Myocyte (in vitro differentiated cells): ENCODE data around the gene GTF3C5. TPM values are rescaled to one million over a fixed set of nuclear protein-coding genes. Genes with fewer than 3 reads are reported as not detected.
"Not testable (repeated sequence)": the region's sequence is repeated elsewhere in the genome, so short reads cannot be mapped to it uniquely, and the experiment has no call there.

ENCODE experiments used
- DNase-seq: peaks from one replicate; pipeline ENCODE4 v3.0.0-alpha.2; 2012; ENCODE audit warnings: low read depth
- total RNA-seq: library from RNA; depleted of rRNA; stranded (reverse); fragments of >200 nt; gene quantifications from 2 replicates; pipeline ENCODE4 v1.2.3, GENCODE V29; 2014

GTF3C5 gene
- total RNA-seq, 1 donor from 2014 or later: 50.6 TPM

DNA sequence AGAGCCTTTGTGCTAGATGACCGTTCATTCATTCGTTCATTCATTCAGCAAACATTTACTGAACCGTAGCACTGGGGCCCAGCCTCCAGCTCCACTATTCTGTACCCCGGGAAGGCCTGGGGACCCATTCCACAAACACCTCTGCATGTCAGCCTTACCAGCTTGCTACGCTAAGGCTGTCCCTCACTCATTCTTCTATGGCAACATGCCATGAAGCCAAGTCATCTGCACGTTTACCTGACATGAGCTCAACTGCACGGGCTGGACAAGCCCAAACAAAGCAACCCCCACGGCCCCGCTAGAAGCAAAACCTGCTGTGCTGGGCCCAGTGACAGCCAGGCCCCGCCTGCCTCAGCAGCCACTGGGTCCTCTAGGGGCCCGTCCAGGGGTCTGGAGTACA, 37.0 kb downstream of the GTF3C5 start:
- no peak for DNase-seq

DNA sequence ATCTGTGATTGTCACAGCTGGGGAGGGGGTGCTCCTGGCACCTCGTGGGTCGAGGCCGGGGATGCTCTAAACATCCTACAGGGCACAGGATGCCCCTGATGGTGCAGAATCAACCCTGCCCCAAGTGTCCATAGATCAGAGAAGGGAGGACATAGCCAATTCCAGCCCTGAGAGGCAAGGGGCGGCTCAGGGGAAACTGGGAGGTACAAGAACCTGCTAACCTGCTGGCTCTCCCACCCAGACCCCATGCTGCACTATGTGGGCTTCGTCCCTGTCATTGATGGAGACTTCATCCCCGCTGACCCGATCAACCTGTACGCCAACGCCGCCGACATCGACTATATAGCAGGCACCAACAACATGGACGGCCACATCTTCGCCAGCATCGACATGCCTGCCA, 37.6 kb downstream of the GTF3C5 start:
- DNase-seq: not testable (repeated sequence)

DNA sequence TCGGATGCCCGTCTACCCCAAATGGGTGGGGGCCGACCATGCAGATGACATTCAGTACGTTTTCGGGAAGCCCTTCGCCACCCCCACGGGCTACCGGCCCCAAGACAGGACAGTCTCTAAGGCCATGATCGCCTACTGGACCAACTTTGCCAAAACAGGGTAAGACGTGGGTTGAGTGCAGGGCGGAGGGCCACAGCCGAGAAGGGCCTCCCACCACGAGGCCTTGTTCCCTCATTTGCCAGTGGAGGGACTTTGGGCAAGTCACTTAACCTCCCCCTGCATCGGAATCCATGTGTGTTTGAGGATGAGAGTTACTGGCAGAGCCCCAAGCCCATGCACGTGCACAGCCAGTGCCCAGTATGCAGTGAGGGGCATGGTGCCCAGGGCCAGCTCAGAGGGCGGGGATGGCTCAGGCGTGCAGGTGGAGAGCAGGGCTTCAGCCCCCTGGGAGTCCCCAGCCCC, 39.7 kb downstream of the GTF3C5 start:
- DNase-seq: not testable (repeated sequence)

DNA sequence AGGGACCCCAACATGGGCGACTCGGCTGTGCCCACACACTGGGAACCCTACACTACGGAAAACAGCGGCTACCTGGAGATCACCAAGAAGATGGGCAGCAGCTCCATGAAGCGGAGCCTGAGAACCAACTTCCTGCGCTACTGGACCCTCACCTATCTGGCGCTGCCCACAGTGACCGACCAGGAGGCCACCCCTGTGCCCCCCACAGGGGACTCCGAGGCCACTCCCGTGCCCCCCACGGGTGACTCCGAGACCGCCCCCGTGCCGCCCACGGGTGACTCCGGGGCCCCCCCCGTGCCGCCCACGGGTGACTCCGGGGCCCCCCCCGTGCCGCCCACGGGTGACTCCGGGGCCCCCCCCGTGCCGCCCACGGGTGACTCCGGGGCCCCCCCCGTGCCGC, 40.2 kb downstream of the GTF3C5 start:
- DNase-seq: not testable (repeated sequence)

DNA sequence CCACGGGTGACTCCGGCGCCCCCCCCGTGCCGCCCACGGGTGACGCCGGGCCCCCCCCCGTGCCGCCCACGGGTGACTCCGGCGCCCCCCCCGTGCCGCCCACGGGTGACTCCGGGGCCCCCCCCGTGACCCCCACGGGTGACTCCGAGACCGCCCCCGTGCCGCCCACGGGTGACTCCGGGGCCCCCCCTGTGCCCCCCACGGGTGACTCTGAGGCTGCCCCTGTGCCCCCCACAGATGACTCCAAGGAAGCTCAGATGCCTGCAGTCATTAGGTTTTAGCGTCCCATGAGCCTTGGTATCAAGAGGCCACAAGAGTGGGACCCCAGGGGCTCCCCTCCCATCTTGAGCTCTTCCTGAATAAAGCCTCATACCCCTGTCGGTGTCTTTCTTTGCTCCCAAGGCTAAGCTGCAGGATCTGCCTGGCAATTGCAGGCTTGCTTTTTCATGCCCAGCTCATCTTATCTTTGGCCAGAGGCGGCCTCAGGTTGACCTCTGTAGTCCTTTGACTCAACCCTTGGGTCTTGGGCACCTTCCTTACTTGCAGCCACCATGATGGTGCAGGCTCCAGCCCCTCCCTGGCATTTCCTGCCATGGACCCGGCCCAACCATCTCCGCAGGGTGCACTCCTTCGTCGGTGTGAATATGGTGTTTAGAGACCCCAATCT, 40.8 kb downstream of the GTF3C5 start:
- no peak for DNase-seq

DNA sequence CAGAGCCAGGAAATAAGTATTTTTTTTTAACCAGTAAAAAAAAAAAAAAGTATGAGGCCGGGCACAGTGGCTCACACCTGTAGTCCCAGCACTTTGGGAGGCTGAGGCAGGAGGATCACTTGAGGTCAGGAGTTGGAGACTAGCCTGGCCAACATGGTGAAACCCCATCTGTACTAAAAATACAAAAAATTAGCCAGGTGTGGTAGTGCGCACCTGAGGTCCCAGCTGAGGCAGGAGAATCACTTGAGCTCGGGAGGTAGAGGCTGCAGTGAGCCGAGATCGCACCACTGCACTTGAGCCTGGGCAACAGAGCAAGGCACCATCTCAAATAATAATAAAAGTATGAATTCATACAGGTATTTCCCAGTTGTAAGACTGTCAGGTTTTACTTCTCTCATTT, 41.4 kb downstream of the GTF3C5 start:
- not testable (repeated sequence) for DNase-seq

DNA sequence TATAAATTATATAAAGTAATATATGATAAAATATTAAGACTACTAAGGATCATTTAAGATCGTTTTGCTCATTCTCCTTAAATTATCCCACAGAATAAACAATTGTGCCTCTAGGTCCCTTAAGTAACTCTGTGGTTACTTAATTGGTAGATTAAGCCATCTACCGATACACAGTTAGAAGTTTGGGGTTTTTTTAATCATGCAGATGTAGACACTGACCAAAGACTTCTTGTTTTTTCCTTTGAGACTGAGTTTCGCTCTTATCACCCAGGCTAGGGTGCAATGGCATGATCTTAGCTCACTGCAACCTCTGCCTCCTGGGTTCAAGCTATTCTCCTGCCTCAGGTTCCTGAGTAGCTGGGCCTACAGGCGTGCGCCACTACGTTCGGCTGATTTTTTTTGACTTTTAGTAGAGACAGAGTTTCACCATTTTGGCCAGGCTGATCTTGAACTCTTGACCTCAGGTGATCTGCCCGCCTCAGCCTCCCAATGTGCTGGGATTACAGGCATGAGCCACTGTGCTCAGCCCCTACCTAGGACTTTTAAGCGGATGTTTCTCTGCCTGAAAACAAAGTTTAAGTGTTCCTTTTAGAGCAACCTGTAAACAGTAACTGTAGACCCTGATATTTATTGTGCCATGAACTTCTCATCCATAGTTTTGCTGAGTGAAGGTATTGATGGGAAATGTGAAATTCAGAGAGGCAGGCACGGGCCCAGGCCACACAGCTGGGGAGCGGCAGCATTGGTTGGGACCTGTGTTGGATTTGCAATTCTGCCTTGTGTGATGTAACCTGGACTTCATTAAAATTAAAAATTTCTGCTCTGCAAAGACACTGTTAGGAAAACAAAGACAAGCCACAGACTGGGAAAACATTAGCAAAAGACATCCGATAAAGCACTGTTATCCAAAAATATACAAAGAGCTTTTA, 42.6 kb downstream of the GTF3C5 start:
- DNase-seq: no peak

DNA sequence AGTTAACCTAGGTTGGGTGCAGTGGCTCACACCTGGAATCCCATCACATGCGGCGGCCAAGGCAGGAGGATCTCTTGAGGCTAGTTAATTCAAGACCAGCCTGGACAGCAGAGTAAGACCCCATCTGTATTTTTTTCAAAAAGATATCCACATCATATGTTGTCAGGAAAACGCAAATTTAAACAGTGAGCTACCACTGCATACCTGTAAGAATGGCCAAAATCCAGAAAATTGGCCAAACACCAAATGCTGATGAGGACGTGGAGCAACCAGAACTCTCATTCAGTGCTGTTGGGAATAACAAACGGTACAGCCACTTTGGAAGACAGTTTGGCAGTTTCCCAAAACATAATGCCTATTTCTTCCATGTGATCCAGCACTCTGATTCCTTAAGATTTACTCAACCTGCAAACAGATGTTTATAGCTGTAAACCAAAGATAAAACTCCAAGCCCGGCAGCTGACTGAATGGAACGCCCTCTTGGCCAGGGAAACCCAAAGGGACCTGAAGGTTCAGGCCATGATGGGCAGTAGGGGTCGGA, 43.4 kb downstream of the GTF3C5 start:
- DNase-seq: peak; percentile 29

DNA sequence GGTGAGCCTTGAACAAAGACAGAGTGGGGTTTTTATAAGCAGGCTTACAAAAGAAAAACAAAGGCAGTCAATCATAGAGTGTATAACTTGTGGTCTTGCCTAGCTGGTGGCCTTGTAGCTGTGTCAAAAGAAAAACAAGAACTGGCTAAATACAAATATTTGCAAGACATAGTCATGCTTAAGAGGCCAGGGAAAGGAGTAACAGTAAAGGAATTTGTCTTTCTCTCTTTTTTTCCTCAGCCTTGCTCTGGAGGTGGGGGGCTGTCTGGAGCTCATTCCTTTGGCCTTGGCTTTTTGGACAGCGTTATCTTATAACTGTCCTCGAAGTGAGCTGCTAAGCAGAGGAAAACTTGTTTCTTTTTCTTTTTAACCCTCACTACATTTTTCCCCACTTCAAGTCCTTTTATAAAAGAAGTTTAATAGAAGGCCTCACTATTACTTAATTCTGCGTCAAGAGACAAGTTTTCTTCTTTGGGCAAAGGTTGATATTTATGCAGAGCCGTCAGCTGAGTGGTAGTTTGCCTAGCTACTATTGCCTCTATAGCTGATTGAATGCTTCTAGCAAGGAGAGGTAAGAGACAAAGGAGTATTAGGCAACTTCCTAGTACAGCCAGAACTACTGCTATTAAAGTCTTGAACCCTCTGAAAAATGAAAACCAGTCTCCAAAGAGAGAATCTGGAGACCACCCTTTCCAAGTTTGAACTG, 45.3 kb downstream of the GTF3C5 start:
- DNase-seq: peak; percentile 39

DNA sequence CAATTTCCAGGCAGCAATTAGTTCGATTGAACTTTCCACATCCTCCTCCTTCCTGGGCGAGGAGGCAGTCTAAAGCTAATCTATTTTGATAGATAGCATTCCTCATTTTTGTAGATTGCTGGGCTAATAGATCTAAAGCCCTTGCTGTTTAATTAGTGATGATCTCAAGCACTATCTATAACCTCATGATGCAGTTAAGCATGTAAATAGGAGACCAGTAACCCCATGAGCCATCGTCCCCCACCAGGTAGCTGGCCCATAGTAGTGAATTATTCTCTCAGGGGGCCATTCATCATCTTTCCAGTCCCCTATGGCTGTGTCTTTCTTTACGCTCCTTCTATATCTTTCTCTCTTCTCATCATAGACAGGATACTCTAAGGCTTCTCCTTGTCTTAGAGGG, 45.9 kb downstream of the GTF3C5 start:
- no peak for DNase-seq

DNA sequence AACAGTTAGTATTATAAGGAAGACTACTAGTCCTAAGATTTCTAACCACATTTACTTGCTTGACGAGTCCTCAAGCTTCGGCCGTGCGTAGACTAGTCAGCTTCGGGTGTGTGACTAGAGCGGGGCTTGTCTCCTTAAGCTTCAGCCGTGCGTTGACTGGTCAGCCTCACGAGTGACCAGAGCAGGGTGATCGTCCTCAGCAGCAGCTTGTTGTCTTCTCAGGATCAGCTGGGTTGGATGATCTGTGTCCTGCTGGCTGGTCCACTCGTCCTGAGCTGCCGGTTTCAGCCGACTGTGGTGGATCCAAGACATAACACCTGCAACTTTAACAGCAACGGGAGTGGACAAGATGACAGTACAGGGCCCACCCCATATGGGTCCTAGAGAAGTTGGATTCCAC, 47.7 kb downstream of the GTF3C5 start:
- no peak for DNase-seq

DNA sequence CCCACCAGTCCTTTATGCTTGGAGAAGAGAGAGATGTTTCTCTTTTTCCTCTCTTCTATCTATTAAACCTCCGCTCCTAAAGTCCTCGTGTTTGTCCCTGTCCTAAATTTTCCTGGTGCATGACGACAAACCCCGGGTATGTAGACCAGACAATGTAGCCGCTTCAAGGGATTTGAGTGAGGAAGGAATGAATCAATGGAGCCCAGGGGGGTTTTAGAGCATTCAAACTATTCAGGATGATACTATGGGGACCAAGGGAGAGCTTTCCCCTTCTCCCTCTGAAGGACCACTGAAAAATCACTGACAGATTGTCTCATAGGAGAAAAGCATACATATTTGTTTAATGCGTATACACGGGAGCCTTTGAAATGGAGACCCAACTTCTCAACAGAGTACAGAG, 49.4 kb downstream of the GTF3C5 start:
- no peak for DNase-seq

DNA sequence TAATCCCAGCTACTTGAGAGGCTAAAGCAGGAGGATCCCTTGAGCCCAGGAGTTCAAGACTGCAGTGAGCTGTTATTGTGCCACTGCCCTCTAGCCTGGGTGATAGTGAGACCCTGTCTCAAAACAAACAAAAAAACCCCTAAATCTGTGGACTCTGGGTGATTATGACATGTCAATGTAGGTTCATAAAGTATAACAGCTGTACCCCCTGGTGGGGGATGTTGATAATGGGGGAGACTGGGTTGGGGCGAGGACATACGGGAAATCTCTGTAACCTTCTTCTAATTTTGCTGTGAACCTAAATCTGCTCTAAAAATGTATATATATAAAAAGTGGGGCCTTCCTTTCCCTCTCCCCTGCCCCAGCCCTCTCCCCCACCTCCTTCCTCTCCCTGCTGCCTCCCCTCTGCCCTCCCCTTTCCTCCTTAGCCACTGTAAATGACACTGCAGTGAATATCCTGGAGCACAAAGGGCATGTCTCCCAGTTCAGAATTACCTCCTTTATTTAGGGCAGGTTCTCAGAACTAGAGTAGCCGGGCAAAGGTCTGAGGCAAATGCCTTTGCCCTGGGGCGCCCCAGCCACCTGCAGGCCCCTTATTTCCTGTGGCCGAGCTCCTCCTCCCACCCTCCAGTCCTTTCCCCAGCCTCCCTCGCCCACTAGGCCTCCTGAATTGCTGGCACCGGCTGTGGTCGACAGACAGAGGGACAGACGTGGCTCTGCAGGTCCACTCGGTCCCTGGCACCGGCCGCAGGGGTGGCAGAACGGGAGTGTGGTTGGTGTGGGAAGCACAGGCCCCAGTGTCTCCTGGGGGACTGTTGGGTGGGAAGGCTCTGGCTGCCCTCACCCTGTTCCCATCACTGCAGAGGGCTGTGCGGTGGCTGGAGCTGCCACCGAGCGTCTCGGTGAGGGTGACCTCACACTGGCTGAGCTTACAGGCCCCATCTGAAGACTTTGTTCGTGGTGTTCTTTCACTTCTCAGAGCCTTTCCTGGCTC, 50.3 kb downstream of the GTF3C5 start:
- not testable (repeated sequence) for DNase-seq

DNA sequence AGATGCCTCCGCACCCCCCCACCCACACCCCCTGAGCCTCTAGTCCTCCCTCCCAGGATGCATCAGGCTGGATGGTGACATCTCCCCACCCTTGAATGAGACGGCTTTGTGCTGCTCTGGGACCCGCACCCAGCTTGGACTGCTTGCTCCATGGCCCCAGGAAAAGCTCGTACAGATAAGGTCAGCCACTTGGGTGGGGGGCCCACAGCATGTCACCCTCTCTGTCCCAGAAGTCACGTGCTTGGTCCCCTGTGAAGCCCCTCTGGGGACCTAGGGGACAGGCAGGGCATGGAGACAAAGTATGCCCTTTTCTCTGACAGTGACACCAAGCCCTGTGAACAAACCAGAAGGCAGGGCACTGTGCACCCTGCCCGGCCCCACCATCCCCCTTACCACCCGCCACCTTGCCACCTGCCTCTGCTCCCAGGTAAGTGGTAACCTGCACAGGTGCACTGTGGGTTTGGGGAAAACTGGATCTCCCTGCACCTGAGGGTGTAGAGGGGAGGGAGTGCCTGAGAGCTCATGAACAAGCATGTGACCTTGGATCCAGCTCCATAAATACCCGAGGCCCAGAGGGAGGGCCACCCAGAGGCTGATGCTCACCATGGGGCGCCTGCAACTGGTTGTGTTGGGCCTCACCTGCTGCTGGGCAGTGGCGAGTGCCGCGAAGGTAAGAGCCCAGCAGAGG, 51.3 kb downstream of the GTF3C5 start:
- not testable (repeated sequence) for DNase-seq

DNA sequence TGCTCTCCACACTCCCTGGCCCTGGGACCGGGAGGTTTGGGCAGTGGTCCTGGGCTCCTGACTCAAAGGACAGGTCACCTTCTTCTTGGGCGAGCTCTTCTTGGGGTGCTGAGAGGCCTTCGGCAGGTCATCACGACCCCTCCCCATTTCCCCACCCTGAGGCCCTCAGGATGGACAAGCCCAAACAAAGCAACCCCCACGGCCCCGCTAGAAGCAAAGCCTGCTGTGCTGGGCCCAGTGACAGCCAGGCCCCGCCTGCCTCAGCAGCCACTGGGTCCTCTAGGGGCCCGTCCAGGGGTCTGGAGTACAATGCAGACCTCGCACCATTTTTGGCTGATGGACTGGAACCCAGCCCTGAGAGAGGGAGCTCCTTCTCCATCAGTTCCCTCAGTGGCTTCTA, 52.9 kb downstream of the GTF3C5 start:
- DNase-seq: not testable (repeated sequence)

DNA sequence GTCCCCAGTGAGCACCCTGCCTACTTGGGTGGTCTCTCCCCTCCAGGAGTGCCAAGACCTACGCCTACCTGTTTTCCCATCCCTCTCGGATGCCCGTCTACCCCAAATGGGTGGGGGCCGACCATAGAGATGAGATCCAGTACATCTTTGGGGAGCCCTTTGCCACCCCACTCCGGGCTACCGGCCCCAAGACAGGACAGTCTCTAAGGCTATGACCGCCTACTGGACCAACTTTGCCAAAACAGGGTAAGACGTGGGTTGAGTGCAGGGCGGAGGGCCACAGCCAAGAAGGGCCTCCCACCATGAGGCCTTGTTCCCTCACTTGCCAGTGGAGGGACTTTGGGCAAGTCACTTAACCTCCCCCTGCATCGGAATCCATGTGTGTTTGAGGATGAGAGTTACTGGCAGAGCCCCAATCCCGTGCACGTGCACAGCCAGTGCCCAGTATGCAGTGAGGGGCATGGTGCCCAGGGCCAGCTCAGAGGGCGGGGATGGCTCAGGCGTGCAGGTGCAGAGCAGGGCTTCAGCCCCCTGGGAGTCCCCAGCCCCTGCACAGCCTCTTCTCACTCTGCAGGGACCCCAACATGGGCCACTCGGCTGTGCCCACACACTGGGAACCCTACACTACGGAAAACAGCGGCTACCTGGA, 55.5 kb downstream of the GTF3C5 start:
- not testable (repeated sequence) for DNase-seq

DNA sequence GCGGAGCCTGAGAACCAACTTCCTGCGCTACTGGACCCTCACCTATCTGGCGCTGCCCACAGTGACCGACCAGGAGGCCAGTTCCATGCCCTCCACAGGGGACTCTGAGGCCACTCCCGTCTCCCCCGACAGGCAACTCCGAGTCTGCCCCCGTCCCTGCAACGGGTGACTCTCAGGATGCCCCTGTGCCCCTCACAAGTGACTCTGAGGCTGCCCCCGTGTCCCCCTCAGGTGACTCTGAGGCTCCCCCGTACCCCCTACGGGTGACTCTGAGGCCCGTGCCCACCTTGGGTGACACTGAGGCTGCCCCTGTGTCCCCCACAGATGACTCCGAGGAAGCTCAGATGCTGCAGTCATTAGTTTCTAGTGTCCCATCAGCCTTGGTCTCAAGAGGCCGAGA, 56.1 kb downstream of the GTF3C5 start:
- DNase-seq: no peak

DNA sequence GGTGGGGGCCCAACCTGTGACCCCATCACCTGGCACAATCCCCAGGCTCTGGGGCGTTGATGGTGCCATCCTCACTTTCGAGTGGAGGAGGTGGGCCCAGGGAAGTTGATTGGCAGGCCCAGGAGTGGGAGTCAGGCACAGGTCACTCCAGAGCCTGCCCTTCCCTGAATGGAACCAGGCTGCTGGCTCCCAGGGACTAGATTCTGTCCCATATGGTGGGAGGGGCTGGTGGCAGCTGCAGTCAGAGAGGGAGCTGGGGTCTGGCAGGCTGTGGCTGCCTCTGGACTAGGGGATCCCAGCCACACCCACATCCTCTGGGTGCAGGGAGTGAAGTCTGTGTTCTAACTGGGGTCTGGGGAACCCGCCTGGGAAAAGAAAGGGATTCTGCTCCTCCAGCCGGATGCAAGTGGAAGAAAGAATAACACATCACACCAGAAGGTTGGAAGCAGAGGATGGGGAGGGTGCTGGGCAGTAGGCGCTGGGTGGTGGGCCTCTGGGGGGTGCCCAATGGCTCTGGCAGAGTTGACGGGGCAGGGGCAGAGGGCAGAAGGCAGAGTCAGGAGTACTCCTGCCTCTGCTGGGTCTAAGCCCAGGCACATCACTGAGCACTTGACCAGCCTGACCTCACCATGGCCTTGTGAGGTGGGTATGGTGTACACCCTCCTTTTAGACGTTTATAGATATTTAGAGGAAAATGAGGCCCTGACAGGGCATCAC, 56.8 kb downstream of the GTF3C5 start:
- no peak for DNase-seq
